Left ventricle myocardium inferior (tissue), 1 donor: ENCODE measurements around the gene OR6C2. TPM values are rescaled to one million over a fixed set of nuclear protein-coding genes. Genes with fewer than 3 reads are reported as not detected.
"Not testable (repeated sequence)": the region's sequence is repeated elsewhere in the genome, so short reads cannot be mapped to it uniquely, and the experiment has no call there.

Experiments used
- DNase-seq: peaks from one replicate; pipeline ENCODE4 v3.0.0-alpha.2; 2020
- H3K27ac ChIP-seq: fragments of 200-600 bp; replicated peaks from 2 replicates; pipeline ENCODE4 v1.8.0; 2021
- H3K27me3 ChIP-seq: fragments of 200-600 bp; 2 replicates; pipeline ENCODE4 v1.8.0; 2021; ENCODE audit warnings: low read depth
- H3K36me3 ChIP-seq: fragments of 200-600 bp; 2 replicates; pipeline ENCODE4 v1.8.0; 2021
- H3K4me1 ChIP-seq: fragments of 200-600 bp; 2 replicates; pipeline ENCODE4 v1.8.0; 2021
- H3K4me3 ChIP-seq: fragments of 200-600 bp; 2 replicates; pipeline ENCODE4 v1.8.0; 2021; ENCODE audit warnings: mild to moderate bottlenecking, moderate library complexity
- H3K9me3 ChIP-seq: fragments of 200-600 bp; replicated peaks from 2 replicates; pipeline ENCODE4 v1.8.0; 2021
- CTCF ChIP-seq: fragments of 200-600 bp; IDR thresholded peaks from 2 replicates; pipeline ENCODE4 v1.8.0; 2021; ENCODE audit warnings: antibody characterized with exemption, mild to moderate bottlenecking, borderline replicate concordance
- intact Hi-C: fragments of 100-400 bp; cut with micrococcal nuclease; formaldehyde crosslinking; loops from one replicate; pipeline ENCODE4 v1.11.0; 2022
- total RNA-seq: library from RNA; stranded (reverse); fragmentation: NEBNext Ultra II Directional; extraction: Animal tissue kit (Norgen Biotek cat#: 25700); gene quantifications from one replicate; pipeline ENCODE4 v1.2.1, GENCODE V29; 2021
- donor health status: DM: no; HTN: yes; CAD: no; lungs with severe emphysema.

The OR6C2 gene
- total RNA-seq, 1 donor from 2014 or later = not detected

GRCh38 chr12:55470088-55470829, 26.4 kb downstream of the OR6C2 start, which contains the start of gene OR6C70:
Gene OR6C70, minus strand, starts transcription at chr12:55470138. Its CDS starts 0 bp downstream, at chr12:55470138.
- no peaks in the 10 kb centered on the region for H3K27me3 ChIP-seq
- H3K4me3 ChIP-seq = no peak within 1 kb of the TSS
- H3K9me3 ChIP-seq = no peaks in the 10 kb centered on the region
- no peak for DNase-seq
- no peaks in the 10 kb centered on the region for H3K36me3 ChIP-seq
- no peak for TF ChIP-seq CTCF
- no peak within 1 kb of the TSS for H3K27ac ChIP-seq
- intact Hi-C loops = no loop called here
- no peaks in the 10 kb centered on the region for H3K4me1 ChIP-seq

GRCh38 chr12:55472264-55472663, 28.4 kb downstream of the OR6C2 start:
- Histone ChIP-seq H3K4me1 (no peaks in the 10 kb centered on the region), H3K4me3 (no peak overlapping the region), H3K9me3 (no peaks in the 10 kb centered on the region), H3K27me3 (no peaks in the 10 kb centered on the region), H3K36me3 (no peaks in the 10 kb centered on the region), H3K27ac (no peak overlapping the region)
- TF ChIP-seq CTCF = no peak
- DNase-seq = no peak
- intact Hi-C loops = no loop called here

- H3K9me3 ChIP-seq, H3K4me3 ChIP-seq, H3K27me3 ChIP-seq, H3K27ac ChIP-seq, DNase-seq, H3K36me3 ChIP-seq, H3K4me1 ChIP-seq, intact Hi-C loops: not testable (repeated sequence)
Measured at GRCh38 chr12:55479136-55479535, 35.3 kb downstream of the OR6C2 start.

GRCh38 chr12:55484284-55484683, 40.4 kb downstream of the OR6C2 start:
- H3K4me1 ChIP-seq, H3K27me3 ChIP-seq, H3K36me3 ChIP-seq, H3K27ac ChIP-seq, intact Hi-C loops, H3K9me3 ChIP-seq, H3K4me3 ChIP-seq, DNase-seq: not testable (repeated sequence)

- intact Hi-C loops = no loop called here
- Histone ChIP-seq H3K4me3 (no peak within 1 kb of the TSS), H3K4me1 (no peaks in the 10 kb centered on the region), H3K9me3 (no peaks in the 10 kb centered on the region), H3K27ac (no peak within 1 kb of the TSS), H3K27me3 (no peaks in the 10 kb centered on the region), H3K36me3 (no peaks in the 10 kb centered on the region)
- DNase-seq = no peak
- TF ChIP-seq CTCF = no peak
Measured at GRCh38 chr12:55492078-55492477, 48.2 kb downstream of the OR6C2 start, which contains the start of gene OR6C68. Gene OR6C68, plus strand, starts transcription at chr12:55492378. Its CDS starts 0 bp downstream, at chr12:55492378.

- Histone ChIP-seq H3K4me3 (no peak overlapping the region), H3K27me3 (no peaks in the 10 kb centered on the region), H3K36me3 (no peaks in the 10 kb centered on the region), H3K4me1 (no peaks in the 10 kb centered on the region), H3K27ac (no peak overlapping the region), H3K9me3 (no peaks in the 10 kb centered on the region)
- intact Hi-C loops = no loop called here
- no peak for DNase-seq
- no peak for TF ChIP-seq CTCF
Measured at GRCh38 chr12:55495490-55495889, 51.6 kb downstream of the OR6C2 start.
